Large intestine (tissue), 3 donors: ENCODE measurements around the gene CNTLN. TPM values are rescaled to one million over a fixed set of nuclear protein-coding genes. Genes with fewer than 3 reads are reported as not detected.
"Not testable (repeated sequence)": the region's sequence is repeated elsewhere in the genome, so short reads cannot be mapped to it uniquely, and the experiment has no call there.

Experiments used
- DNase-seq, 2 donors: peaks; one replicate each; pipeline versions ENCODE4 v3.0.0 to v3.0.0-alpha.2; 2013
- H3K27ac ChIP-seq: one replicate; pipeline ENCODE4 v1.5.1; 2013; ENCODE audit warnings: low read length
- H3K27me3 ChIP-seq: 2 replicates; pipeline ENCODE4 v1.6.1; 2013; ENCODE audit warnings: low read length; ENCODE audit not compliant: control insufficient read depth, insufficient read depth
- H3K36me3 ChIP-seq: 2 replicates; pipeline ENCODE4 v1.6.1; 2013; ENCODE audit warnings: low read length; ENCODE audit not compliant: control insufficient read depth, insufficient read depth
- H3K4me1 ChIP-seq: one replicate; pipeline ENCODE4 v1.6.1; 2013; ENCODE audit warnings: low read length; ENCODE audit not compliant: control insufficient read depth, insufficient read depth
- H3K4me3 ChIP-seq: one replicate; pipeline ENCODE4 v1.5.1; 2013; ENCODE audit warnings: low read length
- H3K9me3 ChIP-seq: one replicate; pipeline ENCODE4 v1.6.1; 2013; ENCODE audit warnings: mild to moderate bottlenecking, low read depth, low read length, moderate library complexity; ENCODE audit not compliant: control insufficient read depth
- WGBS: methylation state at CpG from one replicate; pipeline ENCODE4 v1.1.5; 2013; ENCODE audit warnings: low lambda C conversion rate; ENCODE audit not compliant: insufficient coverage; 5-methylcytosine and 5-hydroxymethylcytosine counted together
- polyA plus RNA-seq: library from polyadenylated mRNA; unstranded; fragments of 120-200 nt; gene quantifications from one replicate; pipeline ENCODE4 v1.2.1, GENCODE V29; 2013

The CNTLN gene
- polyA plus RNA-seq, 1 donor, result 4.5 TPM

DNA sequence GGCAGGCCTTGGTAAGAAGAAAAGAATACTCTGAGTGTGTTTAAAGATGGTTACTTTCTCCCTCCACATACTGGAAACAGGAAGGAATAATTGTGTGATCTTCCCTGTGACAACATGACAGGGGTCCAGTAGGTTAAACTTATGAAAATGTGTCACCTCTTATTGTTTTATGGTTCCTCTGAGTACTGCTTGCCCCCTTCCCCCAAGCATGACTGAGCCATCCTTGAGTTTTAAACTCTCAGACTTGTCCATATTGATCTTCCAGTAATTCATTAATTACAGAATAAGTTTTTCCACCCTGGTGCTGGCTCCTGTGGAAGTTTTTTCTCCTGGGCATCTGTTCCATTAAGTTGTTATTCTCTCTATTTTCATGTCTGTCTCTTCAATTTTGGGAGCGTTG, 95.8 kb downstream of the CNTLN start:
- H3K27me3 ChIP-seq, result no peaks in the 10 kb centered on the region
- H3K27ac ChIP-seq, result no peak overlapping the region
- WGBS, result 90% methylated on average over 1 of the region's 1 CpG
- DNase-seq, result no peak
- H3K4me3 ChIP-seq, result no peak overlapping the region
- no peaks in the 10 kb centered on the region for H3K4me1 ChIP-seq
- H3K9me3 ChIP-seq, result no peaks in the 10 kb centered on the region
- H3K36me3 ChIP-seq, result no peaks in the 10 kb centered on the region

DNA sequence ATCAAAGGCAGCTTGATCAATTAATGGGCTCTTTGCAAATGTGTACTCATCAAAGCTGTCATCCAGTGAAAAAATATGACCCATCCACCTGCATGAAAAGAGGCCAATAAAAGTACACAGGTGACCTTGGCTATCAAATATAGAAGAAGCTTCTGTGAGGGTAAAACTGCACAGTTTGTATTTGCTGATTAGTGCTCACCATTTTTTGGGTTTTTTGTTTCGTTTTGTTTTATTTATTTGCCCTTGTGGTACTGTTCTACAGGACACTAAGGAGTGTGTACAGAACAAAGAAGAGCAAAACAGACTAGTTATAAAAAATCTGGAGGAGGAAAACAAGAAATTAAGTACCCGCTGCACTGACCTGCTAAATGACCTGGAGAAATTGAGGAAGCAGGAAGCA, 101.3 kb downstream of the CNTLN start:
- no peaks in the 10 kb centered on the region for H3K27me3 ChIP-seq
- H3K9me3 ChIP-seq, result no peaks in the 10 kb centered on the region
- DNase-seq, result no peak
- no peak overlapping the region for H3K4me3 ChIP-seq
- no peaks in the 10 kb centered on the region for H3K4me1 ChIP-seq
- H3K27ac ChIP-seq, result no peak overlapping the region
- no peaks in the 10 kb centered on the region for H3K36me3 ChIP-seq
- WGBS, result 83% methylated on average over 2 of the region's 2 CpGs

- Histone ChIP-seq H3K27me3 (no peaks in the 10 kb centered on the region), H3K9me3 (peaks cover 8% of the 10 kb centered on the region), H3K27ac (no peak overlapping the region), H3K4me1 (no peaks in the 10 kb centered on the region), H3K36me3 (no peaks in the 10 kb centered on the region), H3K4me3 (no peak overlapping the region)
- DNase-seq, result no peak
- WGBS, result 90% methylated on average over 2 of the region's 5 CpGs
Observed at GRCh38 chr9:17246770-17247169, 111.9 kb downstream of the CNTLN start.

DNA sequence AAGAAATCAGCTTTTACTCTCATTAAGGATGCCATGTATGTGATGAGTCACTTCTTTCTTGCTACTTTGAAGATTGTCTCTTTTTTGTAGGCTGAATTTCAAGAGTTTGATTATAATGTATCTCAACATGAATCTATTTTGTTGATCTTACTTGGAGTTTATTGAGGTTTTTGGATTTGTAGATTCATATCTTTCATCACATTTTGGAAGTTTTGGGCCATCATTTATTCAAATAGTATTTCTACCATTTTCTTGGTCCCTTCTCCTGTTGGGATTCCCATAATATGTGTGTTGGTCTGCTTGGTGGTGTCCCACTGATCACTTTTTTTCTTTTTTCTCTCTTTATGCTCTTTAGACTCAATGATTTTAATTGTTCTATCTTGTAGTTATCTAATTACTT, 116.3 kb downstream of the CNTLN start:
- Histone ChIP-seq H3K4me3 (no peak overlapping the region), H3K27ac (no peak overlapping the region), H3K36me3 (no peaks in the 10 kb centered on the region), H3K9me3 (peaks cover 4% of the 10 kb centered on the region), H3K4me1 (no peaks in the 10 kb centered on the region), H3K27me3 (no peaks in the 10 kb centered on the region)
- no peak for DNase-seq

GRCh38 chr9:17268531-17269188, 133.8 kb downstream of the CNTLN start:
- H3K27ac ChIP-seq, H3K4me1 ChIP-seq, H3K27me3 ChIP-seq, H3K4me3 ChIP-seq, DNase-seq, H3K36me3 ChIP-seq, H3K9me3 ChIP-seq: not testable (repeated sequence)
- 95% methylated on average over 2 of the region's 19 CpGs for WGBS

- no peak overlapping the region for H3K27ac ChIP-seq
- DNase-seq, result no peak
Observed at GRCh38 chr9:17269799-17270198, 135.0 kb downstream of the CNTLN start.

DNA sequence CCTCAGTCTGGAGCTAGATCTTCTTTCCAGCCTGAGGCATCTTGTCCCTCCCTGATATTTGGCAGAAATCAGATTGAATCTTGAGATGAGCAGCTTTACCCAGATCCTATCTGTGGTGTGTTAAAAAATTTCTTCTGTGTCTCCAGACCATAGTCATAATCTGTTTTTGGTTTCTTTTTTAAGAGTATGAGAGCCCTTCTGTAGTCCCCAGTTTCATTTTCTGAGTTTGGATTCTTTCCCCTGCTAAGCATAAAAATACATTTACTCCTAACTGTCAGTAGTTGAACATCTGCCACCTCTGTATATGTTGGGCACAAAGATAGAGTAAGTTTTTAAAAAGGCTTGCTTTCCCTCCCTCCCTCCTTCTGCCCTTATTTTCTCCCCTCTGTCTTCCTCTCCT, 137.7 kb downstream of the CNTLN start:
- Histone ChIP-seq H3K9me3 (no peaks in the 10 kb centered on the region), H3K4me1 (no peaks in the 10 kb centered on the region), H3K36me3 (no peaks in the 10 kb centered on the region), H3K27me3 (no peaks in the 10 kb centered on the region), H3K4me3 (no peak overlapping the region), H3K27ac (no peak overlapping the region)
- no peak for DNase-seq

More at GRCh38 chr9:17269799-17270198, 135.0 kb downstream of the CNTLN start:
- Histone ChIP-seq H3K9me3 (no peaks in the 10 kb centered on the region), H3K4me1 (no peaks in the 10 kb centered on the region), H3K4me3 (no peak overlapping the region), H3K36me3 (no peaks in the 10 kb centered on the region), H3K27me3 (no peaks in the 10 kb centered on the region)

- Histone ChIP-seq H3K27ac (no peak overlapping the region), H3K4me3 (no peak overlapping the region), H3K9me3 (no peaks in the 10 kb centered on the region), H3K36me3 (no peaks in the 10 kb centered on the region), H3K27me3 (no peaks in the 10 kb centered on the region), H3K4me1 (no peaks in the 10 kb centered on the region)
- no peak for DNase-seq
- no CpG with 5 or more reads among the region's 4 CpGs for WGBS
Observed at GRCh38 chr9:17280350-17281012, 145.6 kb downstream of the CNTLN start.

DNA sequence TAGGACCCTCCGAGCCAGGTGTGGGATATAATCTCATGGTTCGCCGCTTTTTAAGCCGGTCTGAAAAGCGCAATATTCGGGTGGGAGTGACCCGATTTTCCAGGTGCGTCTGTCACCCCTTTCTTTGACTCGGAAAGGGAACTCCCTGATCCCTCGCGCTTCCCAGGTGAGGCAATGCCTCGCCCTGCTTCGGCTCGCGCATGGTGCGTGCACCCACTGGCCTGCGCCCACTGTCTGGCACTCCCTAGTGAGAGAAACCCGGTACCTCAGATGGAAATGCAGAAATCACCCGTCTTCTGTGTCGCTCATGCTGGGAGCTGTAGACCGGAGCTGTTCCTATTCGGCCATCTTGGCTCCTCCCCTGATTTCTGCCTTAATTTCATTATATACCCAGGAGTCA, 155.8 kb downstream of the CNTLN start:
- H3K4me3 ChIP-seq, H3K4me1 ChIP-seq, H3K27me3 ChIP-seq, DNase-seq, H3K27ac ChIP-seq, H3K36me3 ChIP-seq, H3K9me3 ChIP-seq: not testable (repeated sequence)
- WGBS, result no CpG with 5 or more reads among the region's 22 CpGs

DNA sequence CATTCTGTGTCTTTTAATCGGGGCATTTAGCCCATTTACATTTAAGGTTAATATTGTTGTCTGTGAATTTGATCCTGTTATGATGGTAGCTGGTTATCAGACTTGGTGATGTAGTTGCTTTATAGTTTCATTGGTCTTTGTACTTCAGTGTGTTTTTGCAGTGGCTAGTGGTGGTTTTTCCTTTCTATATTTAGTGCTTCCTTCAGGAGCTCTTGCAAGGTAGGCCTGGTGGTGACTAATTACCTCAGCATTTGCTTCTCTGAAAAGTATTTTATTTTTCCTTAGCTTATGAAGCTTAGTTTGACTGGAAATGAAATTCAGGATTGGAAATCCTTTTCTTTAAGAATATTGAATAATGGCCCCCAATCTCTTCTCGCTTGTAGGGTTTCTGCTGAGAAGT, 156.9 kb downstream of the CNTLN start:
- no peak overlapping the region for H3K4me3 ChIP-seq
- DNase-seq, result no peak
- peaks cover 5% of the 10 kb centered on the region for H3K9me3 ChIP-seq
- WGBS, result 100% methylated on average over 1 of the region's 2 CpGs
- H3K27ac ChIP-seq, result no peak overlapping the region
- no peaks in the 10 kb centered on the region for H3K27me3 ChIP-seq
- H3K36me3 ChIP-seq, result no peaks in the 10 kb centered on the region
- no peaks in the 10 kb centered on the region for H3K4me1 ChIP-seq

DNA sequence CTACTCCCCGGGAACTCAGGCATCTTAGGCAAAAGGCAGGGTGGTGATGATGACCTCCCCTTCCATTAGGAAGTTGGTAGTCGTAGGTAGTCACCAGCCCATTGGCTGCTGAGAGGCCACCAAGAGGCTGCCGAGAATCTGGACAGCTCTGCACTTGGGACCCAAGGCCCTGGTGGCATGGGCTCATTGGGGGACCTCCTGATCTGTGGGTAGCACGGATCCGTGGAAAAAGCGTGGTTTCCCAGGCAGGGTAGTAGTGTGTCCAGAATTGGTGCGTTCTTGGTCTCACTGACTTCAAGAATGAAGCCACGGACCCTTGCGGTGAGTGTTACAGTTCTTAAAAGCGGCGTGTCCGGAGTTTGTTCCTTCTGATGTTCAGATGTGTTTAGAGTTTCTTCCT, 158.8 kb downstream of the CNTLN start:
- H3K4me3 ChIP-seq, result no peak overlapping the region
- no CpG with 5 or more reads among the region's 12 CpGs for WGBS

More for the DNA sequence above, 158.8 kb downstream of the CNTLN start:
- Histone ChIP-seq H3K4me1 (no peaks in the 10 kb centered on the region), H3K27ac (no peak overlapping the region), H3K27me3 (no peaks in the 10 kb centered on the region), H3K36me3 (no peaks in the 10 kb centered on the region), H3K9me3 (peaks cover 5% of the 10 kb centered on the region)
- no peak for DNase-seq
